ENCODE results near the gene LAMA2.

The LAMA2 gene

GRCh38 chr6:129047834-129048233 is 164.9 kb downstream of the LAMA2 start:
- no peak for TF ChIP-seq TCF12 (IDR thresholded peaks at IDR 0.05; ENCODE audit: low read depth)
- no peak for TF ChIP-seq FOXM1 (IDR thresholded peaks at IDR 0.05; ENCODE audit: borderline replicate concordance, low read depth)
- no peak for TF ChIP-seq NFIC (IDR thresholded peaks at IDR 0.05)
- TF ChIP-seq ZBTB7A (IDR thresholded peaks at IDR 0.05; ENCODE audit: low read depth) = no peak
- TF ChIP-seq MAX (IDR thresholded peaks at IDR 0.05) = no peak
- TF ChIP-seq EP300 (IDR thresholded peaks at IDR 0.05; ENCODE audit: borderline replicate concordance) = no peak
- no peak for TF ChIP-seq EGR1 (IDR thresholded peaks at IDR 0.05)
- no peak for TF ChIP-seq TAF1 (IDR thresholded peaks at IDR 0.05; ENCODE audit: low read depth)
- TF ChIP-seq, protein P1, sequence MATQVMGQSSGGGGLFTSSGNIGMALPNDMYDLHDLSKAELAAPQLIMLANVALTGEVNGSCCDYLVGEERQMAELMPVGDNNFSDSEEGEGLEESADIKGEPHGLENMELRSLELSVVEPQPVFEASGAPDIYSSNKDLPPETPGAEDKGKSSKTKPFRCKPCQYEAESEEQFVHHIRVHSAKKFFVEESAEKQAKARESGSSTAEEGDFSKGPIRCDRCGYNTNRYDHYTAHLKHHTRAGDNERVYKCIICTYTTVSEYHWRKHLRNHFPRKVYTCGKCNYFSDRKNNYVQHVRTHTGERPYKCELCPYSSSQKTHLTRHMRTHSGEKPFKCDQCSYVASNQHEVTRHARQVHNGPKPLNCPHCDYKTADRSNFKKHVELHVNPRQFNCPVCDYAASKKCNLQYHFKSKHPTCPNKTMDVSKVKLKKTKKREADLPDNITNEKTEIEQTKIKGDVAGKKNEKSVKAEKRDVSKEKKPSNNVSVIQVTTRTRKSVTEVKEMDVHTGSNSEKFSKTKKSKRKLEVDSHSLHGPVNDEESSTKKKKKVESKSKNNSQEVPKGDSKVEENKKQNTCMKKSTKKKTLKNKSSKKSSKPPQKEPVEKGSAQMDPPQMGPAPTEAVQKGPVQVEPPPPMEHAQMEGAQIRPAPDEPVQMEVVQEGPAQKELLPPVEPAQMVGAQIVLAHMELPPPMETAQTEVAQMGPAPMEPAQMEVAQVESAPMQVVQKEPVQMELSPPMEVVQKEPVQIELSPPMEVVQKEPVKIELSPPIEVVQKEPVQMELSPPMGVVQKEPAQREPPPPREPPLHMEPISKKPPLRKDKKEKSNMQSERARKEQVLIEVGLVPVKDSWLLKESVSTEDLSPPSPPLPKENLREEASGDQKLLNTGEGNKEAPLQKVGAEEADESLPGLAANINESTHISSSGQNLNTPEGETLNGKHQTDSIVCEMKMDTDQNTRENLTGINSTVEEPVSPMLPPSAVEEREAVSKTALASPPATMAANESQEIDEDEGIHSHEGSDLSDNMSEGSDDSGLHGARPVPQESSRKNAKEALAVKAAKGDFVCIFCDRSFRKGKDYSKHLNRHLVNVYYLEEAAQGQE (IDR thresholded peaks at IDR 0.05; ENCODE audit: low read depth) = no peak
- TF ChIP-seq CREB1 (IDR thresholded peaks at IDR 0.05; ENCODE audit: low read depth) = no peak
- no peak for TF ChIP-seq TEAD4 (IDR thresholded peaks at IDR 0.05)
- no peak for TF ChIP-seq CEBPB (IDR thresholded peaks at IDR 0.05)
- TF ChIP-seq RAD21 (IDR thresholded peaks at IDR 0.05; ENCODE audit: low read depth) = no peak

- TF ChIP-seq EP300 (IDR thresholded peaks at IDR 0.05; ENCODE audit: borderline replicate concordance) (no peak), YY1 (IDR thresholded peaks at IDR 0.05; ENCODE audit: low read depth) (no peak), NFIC (IDR thresholded peaks at IDR 0.05) (no peak), MAX (IDR thresholded peaks at IDR 0.05) (no peak), EGR1 (IDR thresholded peaks at IDR 0.05) (no peak), TAF1 (IDR thresholded peaks at IDR 0.05; ENCODE audit: low read depth) (no peak), RAD21 (IDR thresholded peaks at IDR 0.05; ENCODE audit: low read depth) (no peak), CREB1 (IDR thresholded peaks at IDR 0.05; ENCODE audit: low read depth) (no peak), USF1 (IDR thresholded peaks at IDR 0.05) (no peak), TCF12 (IDR thresholded peaks at IDR 0.05; ENCODE audit: low read depth) (no peak)
These were observed 167.1 kb downstream of the LAMA2 start for GRCh38 chr6:129050086-129050485.

DNA sequence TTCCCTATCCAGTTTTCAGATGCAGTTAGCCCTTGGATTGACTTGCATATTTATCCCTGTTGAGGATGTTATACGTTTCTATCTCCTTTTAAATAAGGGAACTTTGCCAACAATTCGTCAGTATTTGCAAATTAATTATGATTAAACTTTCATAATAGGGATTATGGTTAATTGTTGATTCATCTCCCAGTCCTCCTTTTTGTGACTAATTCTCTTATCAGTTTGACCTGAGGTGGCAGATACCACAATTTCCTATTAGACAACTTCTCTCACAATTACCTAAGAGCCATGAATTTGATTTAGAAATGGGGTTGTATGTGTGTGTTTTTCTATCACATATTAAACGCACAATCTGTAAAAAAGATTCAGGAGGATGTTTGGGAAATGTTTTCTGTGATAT is 172.9 kb downstream of the LAMA2 start:
- TF ChIP-seq YY1 (IDR thresholded peaks at IDR 0.05; ENCODE audit: low read depth) (no peak), EP300 (IDR thresholded peaks at IDR 0.05; ENCODE audit: borderline replicate concordance) (no peak), TAF1 (IDR thresholded peaks at IDR 0.05; ENCODE audit: low read depth) (no peak), EGR1 (IDR thresholded peaks at IDR 0.05) (no peak), MAX (IDR thresholded peaks at IDR 0.05) (no peak), FOXM1 (IDR thresholded peaks at IDR 0.05; ENCODE audit: borderline replicate concordance, low read depth) (no peak), ZBTB7A (IDR thresholded peaks at IDR 0.05; ENCODE audit: low read depth) (no peak), CREB1 (IDR thresholded peaks at IDR 0.05; ENCODE audit: low read depth) (no peak), CEBPB (IDR thresholded peaks at IDR 0.05) (no peak), NFIC (IDR thresholded peaks at IDR 0.05) (no peak), USF1 (IDR thresholded peaks at IDR 0.05) (no peak), TCF12 (IDR thresholded peaks at IDR 0.05; ENCODE audit: low read depth) (no peak), RAD21 (IDR thresholded peaks at IDR 0.05; ENCODE audit: low read depth) (no peak), TEAD4 (IDR thresholded peaks at IDR 0.05) (no peak)
- TF ChIP-seq, protein P1 (IDR thresholded peaks at IDR 0.05; ENCODE audit: low read depth) = no peak

DNA sequence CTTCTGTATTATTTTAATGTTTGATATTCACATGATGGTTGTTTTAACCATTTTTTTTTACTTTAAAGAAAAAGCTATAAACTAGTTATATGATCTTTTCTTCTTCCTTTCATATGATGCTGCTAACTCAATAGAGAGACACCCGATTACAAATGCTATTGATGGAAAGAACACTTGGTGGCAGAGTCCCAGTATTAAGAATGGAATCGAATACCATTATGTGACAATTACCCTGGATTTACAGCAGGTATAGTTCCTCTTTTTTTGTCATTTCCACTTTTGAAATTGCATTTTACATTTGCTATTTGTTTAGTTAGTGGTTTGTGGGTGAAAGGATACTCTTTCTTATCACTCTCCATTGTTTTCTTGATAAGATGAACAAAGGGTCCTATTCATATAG is 176.7 kb downstream of the LAMA2 start:
- TF ChIP-seq EP300 (IDR thresholded peaks at IDR 0.05; ENCODE audit: borderline replicate concordance) (no peak), MAX (IDR thresholded peaks at IDR 0.05) (no peak), CEBPB (IDR thresholded peaks at IDR 0.05) (no peak), TEAD4 (IDR thresholded peaks at IDR 0.05) (no peak), CREB1 (IDR thresholded peaks at IDR 0.05; ENCODE audit: low read depth) (no peak), FOXM1 (IDR thresholded peaks at IDR 0.05; ENCODE audit: borderline replicate concordance, low read depth) (no peak)

DNA sequence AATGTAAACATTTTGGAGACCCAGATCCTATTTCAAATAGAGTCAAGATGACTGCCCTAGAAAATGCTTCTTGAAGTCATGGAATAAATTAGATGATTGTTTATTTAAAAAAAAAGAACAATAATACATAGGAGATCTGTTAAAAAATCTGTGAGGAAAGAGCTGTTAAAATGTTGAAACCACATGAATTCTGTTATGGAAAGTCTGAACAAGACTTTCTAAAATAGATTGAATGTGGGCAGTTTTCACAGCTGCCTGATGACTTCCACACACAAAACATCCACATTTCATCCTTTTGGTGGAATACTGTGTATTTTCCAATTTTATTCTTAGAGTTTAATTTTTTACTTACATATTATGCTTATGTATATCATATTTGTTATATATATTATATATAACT is 186.1 kb downstream of the LAMA2 start:
- TF ChIP-seq ZBTB7A (IDR thresholded peaks at IDR 0.05; ENCODE audit: low read depth) = no peak
- TF ChIP-seq FOXM1 (IDR thresholded peaks at IDR 0.05; ENCODE audit: borderline replicate concordance, low read depth) = no peak
- TF ChIP-seq RAD21 (IDR thresholded peaks at IDR 0.05; ENCODE audit: low read depth) = no peak
- no peak for TF ChIP-seq EP300 (IDR thresholded peaks at IDR 0.05; ENCODE audit: borderline replicate concordance)
- TF ChIP-seq CREB1 (IDR thresholded peaks at IDR 0.05; ENCODE audit: low read depth) = no peak

GRCh38 chr6:129073051-129073450 is 190.1 kb downstream of the LAMA2 start:
- no peak for TF ChIP-seq RAD21 (IDR thresholded peaks at IDR 0.05; ENCODE audit: low read depth)
- no peak for TF ChIP-seq MAX (IDR thresholded peaks at IDR 0.05)
- TF ChIP-seq NFIC (IDR thresholded peaks at IDR 0.05) = no peak
- no peak for TF ChIP-seq YY1 (IDR thresholded peaks at IDR 0.05; ENCODE audit: low read depth)
- TF ChIP-seq TEAD4 (IDR thresholded peaks at IDR 0.05) = no peak
- no peak for TF ChIP-seq TCF12 (IDR thresholded peaks at IDR 0.05; ENCODE audit: low read depth)
- no peak for TF ChIP-seq FOXM1 (IDR thresholded peaks at IDR 0.05; ENCODE audit: borderline replicate concordance, low read depth)
- no peak for TF ChIP-seq ZBTB7A (IDR thresholded peaks at IDR 0.05; ENCODE audit: low read depth)
- TF ChIP-seq, protein P1 (IDR thresholded peaks at IDR 0.05; ENCODE audit: low read depth) = no peak
- no peak for TF ChIP-seq CEBPB (IDR thresholded peaks at IDR 0.05)
- no peak for TF ChIP-seq TAF1 (IDR thresholded peaks at IDR 0.05; ENCODE audit: low read depth)
- no peak for TF ChIP-seq EP300 (IDR thresholded peaks at IDR 0.05; ENCODE audit: borderline replicate concordance)
- no peak for TF ChIP-seq EGR1 (IDR thresholded peaks at IDR 0.05)
